NCI-H1930 (cell line): ENCODE results near the gene FREM2.

ENCODE experiments used
- DNase-seq, 2 experiments: peaks; one replicate each; lab custom pipeline; 2025; lab: John Stamatoyannopoulos, UW

FREM2 gene

GRCh38 chr13:38897521-38897920 lies 210.6 kb downstream of the FREM2 start:
- no peak for DNase-seq

DNA sequence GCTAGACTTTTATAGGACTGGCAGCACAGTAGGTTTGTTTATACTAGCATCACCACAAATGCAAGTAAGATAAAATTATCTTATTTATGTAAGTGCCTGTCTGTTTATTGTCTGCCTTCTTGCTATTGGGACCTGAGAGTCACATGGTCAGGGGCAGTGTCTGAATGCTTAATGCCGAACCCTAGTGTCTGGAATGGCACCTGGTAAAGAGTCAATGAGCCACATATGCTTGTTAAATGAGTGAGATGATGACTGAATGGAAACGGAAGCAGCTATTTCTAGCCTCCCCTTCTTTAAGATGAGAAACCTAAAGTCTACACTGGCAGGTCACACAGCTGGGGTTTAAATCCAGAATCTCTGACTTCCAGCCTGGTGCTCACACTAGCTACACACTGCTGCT lies 211.6 kb downstream of the FREM2 start:
- no peak for DNase-seq

- no peak for DNase-seq
Observed at GRCh38 chr13:38899571-38899970, 212.7 kb downstream of the FREM2 start.

DNA sequence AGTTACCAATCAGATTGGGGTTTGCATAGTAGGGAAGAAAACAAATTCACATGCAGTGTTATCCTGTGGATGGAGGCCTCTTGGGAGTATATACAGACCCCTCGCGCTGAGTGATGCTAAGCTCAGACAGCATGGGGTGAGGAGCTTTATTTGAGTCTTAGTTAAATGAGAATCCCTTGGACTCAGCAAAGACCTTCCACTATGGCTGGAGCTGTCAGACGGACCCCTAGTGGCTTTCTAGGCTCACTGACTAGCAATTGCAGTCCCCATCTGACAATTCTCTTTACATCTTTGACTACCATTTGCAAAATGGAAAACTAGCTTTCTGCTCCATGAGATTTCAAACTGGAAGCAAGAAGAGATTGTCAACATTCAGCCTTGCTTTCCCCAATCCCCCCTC lies 213.3 kb downstream of the FREM2 start:
- no peak for DNase-seq

DNA sequence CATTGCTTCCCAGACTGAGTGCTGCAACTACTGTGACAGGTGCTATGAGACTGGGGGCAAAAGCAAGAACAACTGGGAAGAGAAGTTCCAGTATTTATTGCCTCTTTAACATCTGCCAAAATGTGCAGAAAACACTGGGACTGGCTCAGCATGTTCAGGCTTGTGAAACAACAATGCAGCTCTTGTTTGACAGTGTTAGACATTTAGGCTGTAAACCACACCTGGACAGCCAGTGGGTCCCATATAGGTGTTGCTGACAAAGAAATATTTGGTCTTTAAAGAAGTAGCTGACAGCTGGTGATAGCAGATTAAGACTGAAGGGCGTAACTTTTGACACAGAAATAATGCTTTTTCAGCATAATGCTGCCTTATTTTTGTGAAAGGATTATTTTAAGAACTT lies 215.7 kb downstream of the FREM2 start:
- DNase-seq = no peak

GRCh38 chr13:38905081-38905480 lies 218.2 kb downstream of the FREM2 start:
- DNase-seq = no peak

DNA sequence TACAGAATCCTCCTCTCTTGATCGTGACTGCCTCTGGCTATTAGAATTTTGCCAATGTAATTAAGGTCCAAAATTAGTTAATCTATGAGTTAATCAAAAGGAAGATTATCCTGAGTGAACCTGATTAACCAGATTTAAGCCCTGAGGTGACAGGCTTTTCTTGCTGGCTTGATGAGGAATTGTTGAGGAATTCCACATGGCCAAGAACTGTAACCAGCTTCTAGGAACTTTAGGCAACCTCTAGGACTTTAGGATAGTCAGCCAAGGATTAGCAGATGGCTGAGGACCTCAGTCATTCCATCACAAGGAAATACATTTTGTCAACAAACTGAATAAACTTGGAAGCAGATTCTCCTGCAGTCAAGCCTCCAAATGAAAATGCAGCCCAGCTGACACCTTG lies 219.0 kb downstream of the FREM2 start:
- no peak for DNase-seq

- no peak for DNase-seq
Observed at GRCh38 chr13:38908574-38908973, 221.7 kb downstream of the FREM2 start.

GRCh38 chr13:38914070-38914469 lies 227.2 kb downstream of the FREM2 start:
- no peak for DNase-seq

DNA sequence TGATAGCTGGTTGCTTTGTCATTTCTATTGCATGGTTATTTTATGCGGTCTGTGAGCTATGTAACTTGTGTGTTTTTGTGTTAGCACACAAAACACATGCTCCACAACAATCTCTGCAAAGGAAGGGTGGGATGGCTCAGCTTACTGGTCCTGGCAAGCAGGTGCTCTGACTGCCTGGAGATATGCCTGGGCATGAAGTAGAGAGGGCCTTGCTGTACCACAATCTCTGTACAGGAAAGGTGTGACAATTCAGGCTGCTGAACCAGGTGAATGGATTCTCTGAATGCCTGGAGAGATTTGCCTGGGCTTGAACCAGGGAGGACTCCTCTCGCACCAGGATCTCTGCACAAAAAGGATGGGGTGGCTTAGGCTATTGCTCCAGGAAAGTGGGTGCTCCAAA lies 234.2 kb downstream of the FREM2 start:
- DNase-seq = no peak

DNA sequence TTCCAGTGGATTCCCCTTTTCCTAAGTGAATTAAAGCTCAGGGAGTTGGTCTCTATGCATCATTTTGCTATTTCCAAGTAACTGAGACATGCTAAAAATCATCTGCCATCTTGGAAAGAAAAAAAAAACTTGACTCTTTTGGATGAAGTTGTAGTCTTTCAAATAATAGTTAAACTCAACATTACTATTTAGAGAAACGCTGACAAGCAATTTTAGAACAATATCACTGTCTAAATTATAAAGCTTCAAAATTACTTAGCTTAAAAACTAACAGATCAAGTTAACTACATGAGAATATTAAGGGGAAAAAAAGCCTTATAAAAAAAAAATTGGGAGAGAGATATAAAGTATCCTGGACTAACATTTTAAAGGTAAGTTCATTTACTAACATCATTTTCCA lies 235.3 kb downstream of the FREM2 start:
- no peak for DNase-seq

GRCh38 chr13:38933786-38934185 lies 246.9 kb downstream of the FREM2 start:
- no peak for DNase-seq
